ENCODE measurements around the gene AOX1. TPM values are rescaled to one million over a fixed set of nuclear protein-coding genes. Genes with fewer than 3 reads are reported as not detected.
"Not testable (repeated sequence)": the region's sequence is repeated elsewhere in the genome, so short reads cannot be mapped to it uniquely, and the experiment has no call there.

The AOX1 gene
- total RNA-seq, 4 donors from 2014 or later, result 47.2 to 144 (median 69.8) TPM

DNA sequence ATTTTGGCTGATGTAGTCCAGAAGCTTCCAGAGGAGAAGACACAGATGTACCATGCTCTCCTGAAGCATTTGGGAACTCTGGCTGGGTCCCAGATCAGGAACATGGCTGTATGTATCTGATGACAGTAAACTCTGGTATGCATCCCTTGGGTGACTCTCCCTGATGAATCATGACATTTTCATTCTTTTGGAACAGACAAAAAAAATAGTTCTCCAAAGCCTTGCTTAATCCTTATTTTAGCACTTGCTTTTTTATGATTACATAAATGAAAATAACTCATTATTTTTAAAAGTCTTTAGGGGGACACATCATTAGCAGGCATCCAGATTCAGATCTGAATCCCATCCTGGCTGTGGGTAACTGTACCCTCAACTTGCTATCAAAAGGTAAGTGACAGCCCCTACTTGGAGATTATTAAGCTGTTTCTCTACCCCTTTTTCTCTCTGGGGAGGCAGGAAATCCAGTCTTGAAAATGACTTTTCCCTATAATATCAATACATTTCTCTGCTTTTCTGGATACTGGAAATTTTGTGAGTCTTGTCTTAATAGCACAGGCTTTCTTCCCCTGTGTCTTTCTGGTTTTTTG lies 23.3 kb downstream of the AOX1 start:
- TF ChIP-seq, protein P1, sequence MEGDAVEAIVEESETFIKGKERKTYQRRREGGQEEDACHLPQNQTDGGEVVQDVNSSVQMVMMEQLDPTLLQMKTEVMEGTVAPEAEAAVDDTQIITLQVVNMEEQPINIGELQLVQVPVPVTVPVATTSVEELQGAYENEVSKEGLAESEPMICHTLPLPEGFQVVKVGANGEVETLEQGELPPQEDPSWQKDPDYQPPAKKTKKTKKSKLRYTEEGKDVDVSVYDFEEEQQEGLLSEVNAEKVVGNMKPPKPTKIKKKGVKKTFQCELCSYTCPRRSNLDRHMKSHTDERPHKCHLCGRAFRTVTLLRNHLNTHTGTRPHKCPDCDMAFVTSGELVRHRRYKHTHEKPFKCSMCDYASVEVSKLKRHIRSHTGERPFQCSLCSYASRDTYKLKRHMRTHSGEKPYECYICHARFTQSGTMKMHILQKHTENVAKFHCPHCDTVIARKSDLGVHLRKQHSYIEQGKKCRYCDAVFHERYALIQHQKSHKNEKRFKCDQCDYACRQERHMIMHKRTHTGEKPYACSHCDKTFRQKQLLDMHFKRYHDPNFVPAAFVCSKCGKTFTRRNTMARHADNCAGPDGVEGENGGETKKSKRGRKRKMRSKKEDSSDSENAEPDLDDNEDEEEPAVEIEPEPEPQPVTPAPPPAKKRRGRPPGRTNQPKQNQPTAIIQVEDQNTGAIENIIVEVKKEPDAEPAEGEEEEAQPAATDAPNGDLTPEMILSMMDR (IDR thresholded peaks at IDR 0.05), result no peak
- no peak for TF ChIP-seq POLR2A (IDR thresholded peaks at IDR 0.05)
- no peak overlapping the region for H3K4me3 ChIP-seq (replicated peaks in 1 of 3)
- no peaks in the 10 kb centered on the region for H3K9me3 ChIP-seq
- intact Hi-C loops (cut with DNase I), result no loop called here
- H3K27me3 ChIP-seq, result no peaks in the 10 kb centered on the region
- H3K4me1 ChIP-seq, result no peaks in the 10 kb centered on the region
- H3K36me3 ChIP-seq, result no peaks in the 10 kb centered on the region
- no peak for DNase-seq
- H3K27ac ChIP-seq, result no peak overlapping the region

DNA sequence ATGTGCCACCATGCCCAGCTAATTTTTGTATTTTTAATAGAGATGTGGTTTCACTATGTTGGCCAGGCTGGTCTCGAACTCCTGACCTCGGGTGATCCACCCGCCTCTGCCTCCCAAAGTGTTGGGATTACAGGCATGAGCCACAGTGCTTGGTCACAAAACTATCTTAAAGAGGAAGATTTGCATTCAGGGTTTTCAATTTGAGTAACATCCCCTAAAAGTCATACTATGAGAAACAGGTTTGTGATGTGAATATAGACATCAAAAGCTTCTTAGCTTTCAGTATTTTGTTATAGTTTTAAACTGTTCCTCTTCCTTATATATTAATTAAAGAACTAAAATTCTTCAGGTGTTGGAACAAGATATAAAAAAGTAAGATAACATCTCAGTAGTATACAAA lies 24.4 kb downstream of the AOX1 start:
- H3K27me3 ChIP-seq; DNase-seq; H3K4me3 ChIP-seq (replicated peaks in 1 of 3); H3K4me1 ChIP-seq; intact Hi-C loops (cut with DNase I); H3K36me3 ChIP-seq; H3K9me3 ChIP-seq; H3K27ac ChIP-seq: not testable (repeated sequence)
- WGBS, 2 donors, result 88 to 89% methylated on average over 3 of the region's 3 CpGs

DNA sequence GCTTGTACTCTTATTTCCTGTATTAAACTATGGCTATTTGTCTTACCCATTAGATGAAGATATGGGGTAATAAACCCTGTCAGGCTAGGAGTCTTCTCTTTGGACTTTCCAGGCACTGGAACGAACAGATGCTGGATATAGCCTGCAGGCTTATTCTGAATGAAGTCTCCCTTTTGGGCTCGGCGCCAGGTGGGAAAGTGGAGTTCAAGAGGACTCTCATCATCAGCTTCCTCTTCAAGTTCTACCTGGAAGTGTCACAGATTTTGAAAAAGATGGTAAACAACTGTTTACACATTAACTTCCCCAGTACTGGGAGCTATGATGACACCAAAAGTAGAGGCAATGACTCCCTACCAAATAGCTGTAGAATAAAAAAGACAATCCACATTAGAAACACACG lies 27.9 kb downstream of the AOX1 start:
- Histone ChIP-seq H3K9me3 (no peaks in the 10 kb centered on the region), H3K27me3 (no peaks in the 10 kb centered on the region), H3K36me3 (no peaks in the 10 kb centered on the region), H3K27ac (no peak overlapping the region), H3K4me1 (no peaks in the 10 kb centered on the region), H3K4me3 (replicated peaks in 1 of 3) (no peak overlapping the region)
- intact Hi-C loops (cut with DNase I), result no loop called here
- 62 to 72% methylated on average over 4 of the region's 4 CpGs for WGBS, 2 donors
- DNase-seq, result no peak
- no peak for TF ChIP-seq POLR2A (IDR thresholded peaks at IDR 0.05)
- TF ChIP-seq, protein P1 (IDR thresholded peaks at IDR 0.05), result no peak

DNA sequence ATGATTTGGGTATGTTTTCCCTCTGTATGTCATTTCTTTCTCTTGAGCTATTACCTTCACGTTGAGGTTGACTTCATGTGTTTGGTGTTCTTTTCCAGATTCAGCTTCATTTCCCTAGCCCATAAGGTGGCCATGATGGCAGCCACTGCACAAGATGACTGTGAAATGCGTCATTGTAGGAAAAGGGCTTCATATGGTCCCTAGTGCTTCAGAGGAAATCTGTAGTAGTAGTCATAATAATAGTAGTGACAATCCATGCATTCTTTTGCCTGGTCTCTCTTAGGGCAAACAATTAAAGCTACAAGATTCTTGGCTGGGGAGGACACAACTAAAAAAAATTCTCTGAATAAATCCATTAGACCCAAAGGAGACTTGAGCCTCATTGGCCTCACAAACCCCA lies 28.4 kb downstream of the AOX1 start:
- TF ChIP-seq, protein P1 (IDR thresholded peaks at IDR 0.05), result no peak
- no peak for TF ChIP-seq POLR2A (IDR thresholded peaks at IDR 0.05)
- no peak overlapping the region for H3K4me3 ChIP-seq (replicated peaks in 1 of 3)
- H3K4me1 ChIP-seq, result no peaks in the 10 kb centered on the region
- H3K27ac ChIP-seq, result no peak overlapping the region
- H3K36me3 ChIP-seq, result no peaks in the 10 kb centered on the region
- H3K27me3 ChIP-seq, result no peaks in the 10 kb centered on the region
- H3K9me3 ChIP-seq, result no peaks in the 10 kb centered on the region
- WGBS, 2 donors, result 84 to 86% methylated on average over 2 of the region's 2 CpGs
- intact Hi-C loops (cut with DNase I), result no loop called here
- no peak for DNase-seq

DNA sequence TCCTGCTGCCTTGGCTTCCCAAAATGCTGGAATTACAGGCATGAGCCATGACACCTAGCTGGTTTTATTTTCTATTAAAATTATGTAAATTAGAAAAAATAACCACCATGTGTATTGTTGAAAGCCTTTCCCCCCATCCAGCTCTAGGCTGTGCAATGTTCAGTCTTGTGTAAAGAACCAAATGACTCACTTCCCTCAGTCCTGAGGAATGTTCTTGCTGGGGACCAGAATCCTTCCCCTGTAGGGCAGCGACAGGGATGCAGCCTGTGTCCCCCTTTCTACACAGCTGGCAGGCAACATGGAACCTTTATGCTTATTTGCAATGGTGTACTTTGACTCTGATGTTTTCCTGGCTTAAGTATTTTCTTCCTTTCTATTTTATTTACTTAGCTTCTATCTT lies 29.4 kb downstream of the AOX1 start:
- no peak overlapping the region for H3K4me3 ChIP-seq (replicated peaks in 1 of 3)
- H3K27ac ChIP-seq, result no peak overlapping the region
- no peaks in the 10 kb centered on the region for H3K27me3 ChIP-seq
- intact Hi-C loops (cut with DNase I), result no loop called here
- no peaks in the 10 kb centered on the region for H3K36me3 ChIP-seq
- TF ChIP-seq, protein P1 (IDR thresholded peaks at IDR 0.05), result no peak
- no peak for TF ChIP-seq POLR2A (IDR thresholded peaks at IDR 0.05)
- H3K4me1 ChIP-seq, result no peaks in the 10 kb centered on the region
- 68 to 83% methylated on average over 1 of the region's 1 CpG for WGBS, 2 donors
- DNase-seq, result no peak
- no peaks in the 10 kb centered on the region for H3K9me3 ChIP-seq

DNA sequence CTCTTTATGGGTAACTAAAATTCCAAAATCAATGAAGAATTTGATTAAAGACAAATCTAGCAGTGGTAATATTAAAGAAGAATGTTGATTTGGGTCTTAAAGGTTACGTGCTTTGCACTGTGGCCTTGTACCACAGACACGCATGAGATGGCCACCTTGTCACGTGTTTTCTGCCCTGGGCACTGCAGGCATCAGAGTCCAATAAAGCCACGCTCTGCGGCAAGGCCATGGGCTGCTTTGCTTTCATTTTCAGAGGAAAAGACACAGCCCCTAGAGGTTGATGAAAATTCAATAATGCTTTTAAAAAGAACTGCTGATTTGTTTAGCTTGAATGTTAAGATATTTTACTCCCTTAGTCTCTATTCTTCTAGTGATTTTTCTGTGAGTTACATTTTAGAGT lies 30.4 kb downstream of the AOX1 start:
- Histone ChIP-seq H3K4me3 (replicated peaks in 1 of 3) (no peak overlapping the region), H3K27me3 (no peaks in the 10 kb centered on the region), H3K36me3 (no peaks in the 10 kb centered on the region), H3K4me1 (no peaks in the 10 kb centered on the region), H3K9me3 (no peaks in the 10 kb centered on the region), H3K27ac (no peak overlapping the region)
- intact Hi-C loops (cut with DNase I), result no loop called here
- DNase-seq, result no peak
- WGBS, 2 donors, result 87 to 92% methylated on average over 5 of the region's 5 CpGs
- no peak for TF ChIP-seq POLR2A (IDR thresholded peaks at IDR 0.05)
- TF ChIP-seq, protein P1 (IDR thresholded peaks at IDR 0.05), result no peak

Data from thyroid gland (tissue), 4 donors.